Medulla oblongata (tissue), 1 donor: Measurements from ENCODE around the gene SPACA6.

ENCODE experiments used
- DNase-seq: peaks from one replicate; pipeline ENCODE4 v3.0.0-alpha.2; 2015; ENCODE audit errors: extremely low spot score

SPACA6 gene

DNA sequence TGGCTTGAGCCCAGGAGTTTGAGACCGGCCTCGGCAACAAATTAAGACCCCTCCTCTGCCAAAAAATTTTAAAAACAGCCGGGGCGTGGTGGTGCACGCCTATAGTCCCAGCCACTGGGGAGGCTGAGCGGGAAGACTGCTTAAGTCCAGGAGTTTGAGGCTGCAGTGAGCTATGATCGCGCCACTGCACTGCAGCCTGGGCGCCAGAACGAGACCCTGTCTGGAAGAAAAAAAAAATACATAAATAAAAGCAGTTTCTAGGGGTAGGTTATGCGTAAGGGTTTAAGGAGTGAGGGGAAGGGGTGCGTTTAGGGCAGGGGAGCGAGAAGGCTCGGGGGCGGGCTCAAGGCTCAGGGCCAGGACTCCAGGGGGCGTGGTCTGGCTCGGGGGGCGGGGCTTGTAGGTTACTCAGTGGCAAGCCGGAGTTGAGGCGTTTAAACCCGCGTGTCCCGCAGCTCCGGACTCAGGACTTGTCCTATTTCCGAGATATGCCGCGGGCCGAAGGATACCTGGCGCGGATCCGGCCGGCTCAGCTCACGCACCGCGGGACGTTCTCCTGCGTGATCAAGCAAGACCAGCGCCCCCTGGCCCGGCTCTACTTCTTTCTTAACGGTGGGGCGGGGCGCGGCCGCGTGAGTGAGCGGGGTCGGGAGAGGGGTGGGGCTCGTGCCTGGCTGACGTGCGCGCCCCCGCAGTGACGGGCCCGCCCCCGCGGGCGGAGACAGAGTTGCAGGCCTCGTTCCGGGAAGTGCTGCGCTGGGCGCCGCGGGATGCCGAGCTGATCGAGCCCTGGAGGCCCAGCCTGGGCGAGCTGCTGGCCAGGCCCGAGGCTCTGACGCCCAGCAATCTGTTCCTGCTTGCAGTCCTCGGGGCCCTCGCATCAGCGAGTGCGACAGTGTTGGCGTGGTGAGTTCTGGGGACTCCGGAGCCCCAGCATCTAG, 10.7 kb downstream of the SPACA6 start:
- DNase-seq = peak; percentile 96

DNA sequence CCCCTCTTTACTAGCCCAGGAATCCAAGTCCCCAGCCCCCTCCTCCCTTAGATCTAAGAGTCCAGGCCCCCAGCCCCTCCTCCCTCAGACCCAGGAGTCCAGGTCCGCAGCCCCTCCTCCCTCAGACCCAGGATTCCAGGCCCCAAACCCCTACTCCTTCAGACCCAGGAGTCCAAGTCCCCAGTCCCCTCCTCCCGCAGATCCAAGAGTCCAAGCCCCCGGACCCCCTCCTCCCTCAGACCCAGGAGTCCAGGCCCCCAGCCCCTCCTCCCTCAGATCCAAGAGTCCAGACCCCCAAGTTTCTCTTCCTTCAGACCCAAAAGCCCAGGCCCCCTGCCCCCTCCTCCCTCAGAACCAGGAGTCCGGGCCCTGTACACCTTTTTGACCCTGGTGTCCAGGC, 11.5 kb downstream of the SPACA6 start:
- no peak for DNase-seq

DNA sequence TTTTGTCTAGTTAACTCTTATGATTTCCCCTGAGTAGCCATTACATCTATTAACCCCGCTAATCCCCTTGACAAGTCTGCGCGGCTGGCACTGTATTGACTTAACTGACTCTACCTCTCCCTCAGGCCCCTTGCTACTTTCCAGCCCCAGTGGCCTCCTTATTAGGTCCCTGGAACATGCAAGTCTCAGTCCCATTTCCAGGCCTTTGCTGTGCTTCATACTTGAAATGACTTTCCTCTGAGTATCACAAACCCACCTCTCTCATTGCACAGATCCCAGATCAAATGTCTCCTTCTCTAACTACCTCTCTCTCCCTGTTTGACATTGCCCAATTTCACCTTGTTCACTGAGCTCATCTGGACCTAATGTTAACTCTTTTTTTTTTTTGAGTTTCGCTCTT, 13.2 kb downstream of the SPACA6 start:
- no peak for DNase-seq

DNA sequence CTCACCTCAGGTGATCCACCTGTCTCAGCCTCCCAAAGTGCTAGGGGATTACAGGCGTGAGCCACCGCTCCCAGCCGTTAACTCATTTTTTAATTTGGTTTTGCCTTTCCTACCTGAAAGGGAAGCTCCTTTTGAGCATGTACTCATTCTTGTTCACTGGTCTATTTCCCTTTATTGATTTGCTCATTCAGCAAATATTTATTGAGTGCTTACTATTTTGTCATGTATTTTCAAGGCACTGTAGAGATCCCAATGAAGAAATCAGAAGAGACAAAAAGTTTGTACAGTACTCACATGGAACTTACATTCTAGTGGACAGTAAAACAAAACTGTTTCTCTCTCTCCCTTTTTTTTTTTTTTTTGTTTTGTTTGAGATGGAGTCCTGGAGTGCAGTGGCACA, 13.8 kb downstream of the SPACA6 start:
- DNase-seq = no peak

DNA sequence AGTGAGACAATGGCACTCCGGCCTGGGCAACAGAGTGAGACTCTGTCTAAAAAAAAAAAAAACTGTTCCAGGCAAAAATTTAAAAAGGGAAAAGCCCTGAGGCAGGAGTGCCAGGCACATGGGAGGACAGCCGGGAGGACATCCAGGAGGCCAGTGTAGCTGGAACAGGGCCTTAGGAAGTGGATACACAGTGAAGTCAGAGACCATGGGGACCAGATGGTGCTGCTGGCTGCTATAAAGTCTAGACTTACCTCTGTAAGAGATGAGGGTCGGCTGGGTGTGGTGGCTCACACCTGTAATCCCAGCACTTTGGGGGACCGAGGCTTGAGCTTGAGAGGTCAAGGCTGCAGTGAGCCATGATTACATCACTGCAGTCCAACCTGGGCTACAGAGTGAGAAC, 15.7 kb downstream of the SPACA6 start:
- DNase-seq = peak; percentile 24

DNA sequence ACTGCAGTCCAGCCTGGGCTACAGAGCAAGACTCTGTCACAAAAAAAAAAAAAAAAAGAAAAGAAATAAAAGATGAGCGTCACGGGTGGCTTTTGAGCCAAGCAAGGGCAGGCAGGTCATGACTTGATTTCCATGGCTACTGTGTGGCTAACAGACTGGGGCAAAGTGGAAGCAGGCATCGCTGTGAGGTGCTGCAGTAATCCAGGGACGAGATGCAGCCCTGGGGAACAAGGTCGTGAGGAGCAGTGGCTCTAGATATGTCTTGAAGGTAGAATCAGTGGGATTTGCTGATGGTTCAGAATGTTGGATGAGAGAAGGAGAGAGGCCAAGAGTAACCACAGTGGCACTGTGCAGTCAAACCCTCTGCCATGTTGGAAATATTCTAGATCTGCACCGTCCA, 16.4 kb downstream of the SPACA6 start:
- DNase-seq = no peak

DNA sequence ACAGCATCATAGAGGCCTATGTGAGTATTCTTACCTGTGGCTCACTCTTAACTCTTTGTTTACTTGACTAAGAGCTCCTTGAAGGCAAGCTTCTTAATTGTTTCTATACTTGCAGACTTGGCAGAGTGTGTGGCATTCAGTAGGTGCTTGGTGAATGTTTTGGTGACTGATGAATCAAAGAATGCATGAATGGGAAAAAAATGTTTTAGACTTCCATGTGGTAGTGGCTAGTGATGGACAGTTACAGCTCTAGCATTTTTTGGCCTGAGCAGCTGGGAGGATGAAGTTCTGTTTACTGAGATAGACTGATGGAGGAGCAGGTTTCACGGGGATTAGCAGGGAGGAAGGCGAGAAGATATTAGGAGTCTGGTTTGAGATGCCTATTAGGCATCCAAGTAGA, 17.0 kb downstream of the SPACA6 start:
- no peak for DNase-seq

DNA sequence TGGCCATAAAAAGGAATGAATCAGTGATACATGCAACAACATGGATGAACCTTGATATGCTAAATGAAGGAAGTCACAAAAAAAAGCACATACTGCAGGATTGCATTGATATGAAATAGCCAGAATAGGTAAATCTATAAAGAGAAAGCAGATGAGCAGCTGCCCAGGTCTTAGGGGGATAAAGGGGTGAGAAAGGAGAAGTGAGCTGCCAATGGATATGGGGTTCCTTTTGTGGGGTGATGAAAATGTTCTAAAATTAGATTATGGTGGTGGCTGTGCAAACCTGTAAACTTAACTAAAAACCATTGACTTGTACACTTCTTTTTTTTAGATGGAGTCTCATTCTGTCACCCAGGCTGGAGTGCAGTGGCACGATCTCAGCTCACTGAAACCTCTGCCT, 18.6 kb downstream of the SPACA6 start:
- no peak for DNase-seq

DNA sequence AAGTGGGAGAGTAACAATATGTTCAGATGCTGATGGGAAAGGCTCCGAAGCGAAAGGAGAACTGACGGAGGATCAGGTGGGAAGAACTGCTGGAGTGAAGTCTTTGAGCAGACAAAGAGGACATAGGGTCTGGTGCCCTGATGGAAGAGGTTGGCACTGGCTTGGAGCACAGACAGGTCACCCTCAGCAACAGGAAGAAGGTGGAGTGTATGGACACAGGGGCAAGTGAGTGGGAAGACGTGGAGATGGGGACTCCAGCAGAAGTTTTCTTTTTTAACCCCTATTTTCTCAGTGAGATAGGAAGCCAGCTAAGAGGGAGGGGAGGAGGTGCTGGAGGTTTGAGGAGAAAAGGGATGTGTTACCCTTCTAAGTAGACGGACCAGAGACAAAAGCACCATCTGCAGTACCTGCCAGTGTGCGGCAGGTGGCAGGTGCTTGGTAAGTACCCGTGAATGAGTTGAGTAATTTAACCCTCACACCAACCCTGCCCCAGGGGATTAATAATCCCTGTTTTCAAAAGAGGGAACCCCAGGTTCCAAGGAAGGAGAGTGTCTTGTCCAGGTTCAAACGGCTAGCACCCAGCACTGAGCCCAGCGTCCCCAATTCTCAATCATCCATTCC, 19.4 kb downstream of the SPACA6 start:
- no peak for DNase-seq

DNA sequence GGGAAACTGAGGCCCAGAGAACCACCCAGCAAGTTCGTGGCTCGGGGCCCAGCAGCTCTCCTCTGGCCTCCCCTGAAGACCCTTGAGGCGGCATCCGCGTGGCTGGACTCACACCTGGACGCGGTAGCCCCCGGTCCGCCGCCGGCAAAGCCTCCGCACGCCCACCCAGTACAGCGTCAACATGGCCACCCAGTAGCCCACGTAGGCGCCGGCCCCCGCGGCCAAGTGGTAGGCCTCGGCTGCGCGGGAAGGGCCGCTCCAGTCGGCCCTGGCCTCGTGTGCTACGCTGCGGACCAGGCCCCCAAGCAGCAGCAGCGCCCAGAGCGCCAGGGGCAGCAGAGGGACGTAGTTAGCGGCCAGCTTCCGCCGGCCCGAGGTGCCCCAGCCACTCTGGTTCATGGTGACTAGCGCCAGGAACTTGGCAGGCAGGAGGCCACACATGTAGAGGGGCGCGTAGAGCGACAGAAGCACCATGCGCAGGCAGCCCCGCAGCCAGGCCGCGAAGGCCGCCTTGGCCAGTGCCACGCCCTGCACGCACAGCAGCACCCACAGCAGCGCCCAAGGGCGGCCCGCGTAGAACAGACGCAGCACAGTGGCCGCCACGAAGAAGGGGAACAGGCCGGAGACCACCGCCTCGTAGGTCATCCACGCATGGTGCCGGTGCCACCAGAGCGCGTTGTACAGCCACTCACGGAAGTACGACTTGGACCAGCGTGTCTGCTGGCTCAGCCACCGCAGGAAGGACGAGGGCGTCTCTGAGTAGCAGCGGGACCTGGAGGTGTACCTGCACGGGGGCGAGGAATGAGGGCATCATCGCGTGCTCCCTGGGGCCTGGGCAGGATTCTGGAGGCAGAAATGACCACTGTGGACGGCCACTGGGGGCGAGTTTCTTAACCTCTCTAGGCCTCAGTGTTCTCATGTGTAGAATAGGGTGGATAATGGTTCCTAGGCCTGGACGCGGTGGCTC, 20.5 kb downstream of the SPACA6 start:
- DNase-seq = no peak

DNA sequence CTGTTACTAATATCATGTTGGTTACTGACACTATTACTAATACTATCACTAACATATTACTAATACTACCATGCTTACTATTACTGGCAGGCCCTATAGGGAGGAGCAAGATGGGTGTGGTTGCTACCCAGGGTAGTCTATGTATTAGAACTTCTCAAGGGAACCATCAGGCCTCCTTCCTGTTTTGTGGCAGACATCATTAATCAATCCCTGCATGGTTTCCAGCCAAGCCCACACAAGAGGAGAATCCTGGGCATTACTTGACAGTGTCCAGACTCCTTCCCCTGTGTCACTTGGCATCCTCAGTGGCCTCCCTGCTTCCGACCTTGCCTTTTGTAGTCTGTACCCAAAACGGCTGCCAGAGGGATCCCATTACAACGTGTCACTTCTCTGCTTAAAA, 21.7 kb downstream of the SPACA6 start:
- no peak for DNase-seq

DNA sequence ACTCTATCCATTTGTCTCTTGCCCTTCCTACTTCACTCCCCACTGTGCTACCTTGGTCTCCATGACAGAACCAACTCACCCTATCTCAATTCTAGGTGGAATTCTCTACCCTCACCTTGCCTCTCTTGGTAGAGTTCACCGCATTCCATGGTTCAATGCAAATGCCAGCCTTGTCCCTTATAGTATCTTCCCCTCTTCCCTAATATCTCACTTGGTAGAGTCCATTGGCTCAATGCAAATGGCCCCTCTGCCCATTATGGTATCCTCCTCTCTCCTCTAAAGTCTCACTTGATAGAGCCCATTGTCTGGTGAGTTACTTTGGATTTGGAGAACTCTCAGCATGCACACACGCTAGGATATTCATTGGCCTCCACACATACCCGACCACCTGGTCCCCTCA, 22.7 kb downstream of the SPACA6 start:
- DNase-seq = no peak

DNA sequence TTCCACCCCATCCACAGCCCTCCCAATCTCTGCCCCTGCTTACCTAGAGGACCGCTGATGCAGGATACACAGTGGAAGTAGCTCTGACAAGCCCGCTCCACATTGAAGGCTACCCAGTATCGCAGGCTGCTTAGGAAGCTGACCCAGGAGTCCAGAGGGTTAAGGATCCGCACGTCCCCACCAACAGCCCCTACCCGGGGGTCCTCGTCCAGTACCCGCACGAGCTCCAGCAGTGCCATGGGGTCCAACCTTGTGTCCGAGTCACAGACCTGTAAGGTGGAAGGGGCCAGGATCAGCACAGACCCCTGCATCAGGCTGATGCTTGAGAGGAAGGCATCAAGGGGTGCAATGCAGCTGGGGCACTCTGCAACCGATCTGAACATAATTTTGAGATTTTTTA, 23.8 kb downstream of the SPACA6 start:
- no peak for DNase-seq

DNA sequence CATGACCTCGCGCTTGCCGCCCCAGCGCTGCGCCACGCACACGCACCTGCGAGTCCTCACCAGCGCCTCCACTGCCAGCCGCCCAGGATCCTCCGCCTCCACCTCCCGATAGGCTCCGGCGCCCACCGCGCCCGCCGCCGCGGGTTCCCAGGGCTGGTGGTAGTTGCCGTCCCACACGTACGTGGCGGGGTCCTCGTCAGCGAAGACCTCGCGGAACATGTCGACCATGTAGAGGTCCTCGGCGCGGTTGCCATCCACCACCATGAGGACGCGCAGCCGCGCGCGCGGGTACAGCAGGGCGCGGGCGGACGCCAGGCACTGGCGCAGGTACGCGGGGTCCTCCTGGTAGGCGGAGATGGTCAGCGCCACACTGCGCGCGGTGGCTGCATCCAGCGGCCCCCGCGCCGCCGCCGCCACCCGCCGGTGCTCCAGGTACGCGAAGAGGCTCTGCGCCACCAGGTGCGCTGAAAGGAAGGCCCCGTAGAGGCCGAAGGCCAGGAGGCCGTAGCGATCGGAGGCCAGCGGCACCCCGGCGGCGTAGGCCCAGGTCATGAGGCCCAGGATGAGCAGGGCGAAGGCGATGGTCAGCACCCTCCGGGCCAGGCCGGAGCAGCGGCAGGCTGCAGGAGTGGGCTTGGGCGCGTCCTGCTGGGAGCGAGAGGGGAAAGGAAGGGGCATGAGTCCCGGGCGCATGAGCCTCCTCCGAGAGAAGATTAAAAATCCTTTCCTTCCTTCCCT, 26.3 kb downstream of the SPACA6 start:
- DNase-seq = no peak

DNA sequence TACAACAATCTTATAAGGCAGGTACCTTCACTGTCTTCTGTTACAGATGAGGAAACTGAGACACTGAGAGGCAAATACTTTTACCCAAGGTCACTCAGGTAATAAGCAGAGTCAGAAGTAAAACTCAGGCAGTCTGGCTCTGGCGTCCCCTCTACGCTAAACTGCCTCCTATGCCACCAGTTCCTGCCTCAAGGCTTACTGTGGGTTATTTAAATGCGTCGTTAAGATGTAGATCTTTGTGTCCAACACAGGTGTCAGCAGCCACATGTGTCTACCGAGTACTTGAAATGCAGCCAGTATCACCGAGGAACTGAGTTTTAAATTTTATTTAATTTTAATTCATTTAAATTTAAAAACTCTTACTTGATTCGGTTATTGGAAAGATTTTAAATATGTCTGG, 28.8 kb downstream of the SPACA6 start:
- no peak for DNase-seq

DNA sequence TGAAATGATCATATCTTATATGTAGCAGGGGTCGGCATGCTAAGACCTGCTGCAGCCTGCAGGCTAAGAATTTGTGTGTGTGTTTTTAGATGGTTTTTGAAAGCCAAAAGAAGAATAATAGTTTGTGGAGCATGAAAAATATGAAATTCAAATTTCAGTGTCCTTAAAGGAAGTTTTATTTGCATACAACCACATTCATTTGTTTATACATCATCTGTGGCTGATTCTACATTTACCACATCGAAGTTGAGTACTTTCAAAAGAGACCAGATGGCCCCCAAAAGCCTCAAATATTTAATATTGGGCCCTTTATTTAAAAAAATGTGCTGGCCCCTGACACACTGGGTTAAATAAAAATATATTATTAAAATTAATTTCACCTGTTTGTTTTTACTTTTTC, 29.4 kb downstream of the SPACA6 start:
- no peak for DNase-seq

DNA sequence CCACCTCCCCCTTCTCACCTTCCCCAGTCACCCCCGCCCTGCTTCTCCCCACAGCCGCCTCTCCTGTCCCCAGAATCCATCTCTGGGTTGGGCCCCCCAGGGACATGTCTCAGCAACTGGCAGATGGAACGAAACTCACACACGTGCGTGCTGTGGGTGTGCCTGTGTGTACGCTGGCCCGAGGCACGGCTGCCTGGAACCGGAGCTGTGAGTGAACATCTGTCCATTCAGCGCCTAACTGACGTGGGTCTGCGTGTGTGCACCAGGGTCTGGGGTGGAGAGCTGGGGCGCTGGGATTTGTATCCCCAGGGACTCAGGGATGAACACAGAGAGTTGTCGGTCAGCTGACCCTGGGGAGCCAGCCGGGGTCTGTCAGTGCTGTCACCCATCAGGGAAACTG, 31.4 kb downstream of the SPACA6 start:
- DNase-seq = peak; percentile 16

DNA sequence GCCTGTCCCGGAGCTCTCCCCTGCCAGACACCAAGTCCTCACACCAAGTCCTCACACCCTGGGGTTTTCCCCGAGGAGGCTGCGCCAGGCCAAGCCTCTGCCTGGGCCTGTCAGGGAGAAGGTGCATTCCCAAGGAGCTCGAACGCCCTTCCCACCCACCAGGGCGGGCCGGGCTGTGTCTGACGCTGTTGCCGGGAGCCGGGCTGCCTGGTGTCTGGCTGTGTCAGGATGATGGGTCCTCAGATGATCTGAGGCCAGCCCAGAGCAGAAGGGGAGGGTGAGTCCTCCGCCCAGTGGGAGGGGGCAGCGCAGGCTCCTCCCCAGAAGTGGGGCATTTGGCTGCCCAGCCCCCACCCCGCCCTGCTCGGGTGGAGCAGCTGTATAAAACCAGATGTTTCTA, 32.9 kb downstream of the SPACA6 start:
- peak; percentile 90 for DNase-seq

DNA sequence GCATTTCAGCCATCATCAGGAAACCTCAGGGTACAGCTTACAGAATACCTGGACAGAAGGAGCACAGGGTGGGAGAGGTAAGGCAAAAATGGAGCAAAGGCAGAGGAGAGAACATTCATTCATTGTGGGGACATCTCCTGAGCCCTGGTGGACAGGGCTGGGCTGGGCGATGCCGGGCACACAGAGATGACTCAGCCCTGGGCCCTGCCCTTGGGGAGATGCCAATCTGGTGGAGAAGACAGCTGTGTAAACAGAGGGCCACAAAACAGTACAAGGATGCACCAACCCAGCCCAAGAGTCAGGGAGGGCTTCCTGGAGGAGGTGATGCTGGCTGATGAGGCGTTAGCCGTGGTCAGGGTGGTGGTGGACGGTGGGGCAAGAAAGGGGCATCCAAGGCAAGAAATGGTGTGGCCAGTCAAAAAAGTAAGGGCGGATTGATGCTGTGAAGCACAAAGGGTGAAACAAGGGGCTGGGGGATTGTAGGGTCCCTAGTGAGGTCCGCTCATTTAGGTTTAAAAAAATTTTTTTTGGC, 34.3 kb downstream of the SPACA6 start:
- DNase-seq = no peak

DNA sequence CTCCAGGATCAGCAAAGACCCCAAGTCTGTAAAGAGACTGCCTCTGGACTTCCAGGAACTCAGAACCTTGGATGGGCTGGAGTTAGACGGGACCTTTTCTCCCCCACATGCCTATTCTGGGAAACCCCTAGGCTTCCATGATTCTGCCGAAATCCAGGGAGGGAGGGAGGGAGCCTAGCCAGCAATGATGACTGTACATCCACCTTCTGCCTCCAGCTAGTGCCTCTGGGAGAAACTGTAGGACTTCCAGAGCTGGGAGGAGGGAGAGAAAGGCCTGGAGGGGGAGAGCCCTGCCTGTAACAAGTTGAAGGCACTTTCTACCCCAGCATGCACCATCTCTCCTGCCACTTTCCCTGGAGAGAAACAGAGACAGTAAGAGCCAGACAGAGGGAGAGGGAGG, 36.7 kb downstream of the SPACA6 start:
- DNase-seq = no peak
